Islet precursor cell (in vitro differentiated cells): Measurements from ENCODE around the gene IL16.
"Not testable (repeated sequence)": the region's sequence is repeated elsewhere in the genome, so short reads cannot be mapped to it uniquely, and the experiment has no call there.

Experiments used
- DNase-seq: peaks from one replicate; pipeline ENCODE4 v3.0.0-alpha.2; 2018

Gene IL16

DNA sequence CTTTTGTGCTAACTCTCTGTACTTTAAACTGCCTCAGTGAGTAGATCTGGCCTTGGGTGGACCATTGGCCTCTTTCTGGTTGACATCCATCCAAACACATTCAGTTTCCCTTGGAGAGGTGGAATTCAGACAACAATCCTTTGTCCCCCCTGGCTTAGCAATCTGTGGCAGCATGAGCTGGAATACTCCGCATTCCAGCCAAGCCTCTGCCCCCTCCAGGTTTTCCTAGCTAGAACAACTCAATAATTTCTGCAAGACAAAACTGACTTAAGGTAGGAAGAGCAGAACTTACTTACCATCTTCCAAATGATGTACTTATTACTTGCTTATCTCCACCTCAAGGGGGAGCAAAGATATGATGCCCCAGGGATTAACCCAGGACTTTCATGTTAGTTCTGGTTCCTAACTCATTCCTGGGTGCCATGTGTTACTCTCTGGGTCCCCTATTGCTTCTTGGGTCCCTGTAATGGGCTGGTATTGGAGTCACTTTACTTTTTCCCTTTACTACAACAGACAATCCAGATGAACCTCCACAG lies 21.8 kb upstream of the IL16 start:
- peak; percentile 63 for DNase-seq

DNA sequence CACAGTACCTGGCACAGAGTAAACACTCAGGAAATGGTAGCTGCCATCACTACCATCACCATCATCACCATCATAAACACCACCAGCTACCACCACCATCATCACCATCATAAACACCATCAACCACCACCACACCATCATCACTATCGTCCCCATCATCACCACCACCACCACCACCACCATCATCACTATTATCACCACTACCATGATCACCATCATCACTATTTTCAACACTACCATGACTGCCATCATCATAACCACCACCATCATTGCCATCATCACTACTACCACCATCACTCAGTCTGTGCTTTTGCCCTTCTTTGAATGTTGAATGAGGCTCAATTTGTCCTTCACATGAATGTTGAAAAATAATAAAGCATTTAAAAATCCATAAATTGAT lies 21.2 kb upstream of the IL16 start:
- no peak for DNase-seq

DNA sequence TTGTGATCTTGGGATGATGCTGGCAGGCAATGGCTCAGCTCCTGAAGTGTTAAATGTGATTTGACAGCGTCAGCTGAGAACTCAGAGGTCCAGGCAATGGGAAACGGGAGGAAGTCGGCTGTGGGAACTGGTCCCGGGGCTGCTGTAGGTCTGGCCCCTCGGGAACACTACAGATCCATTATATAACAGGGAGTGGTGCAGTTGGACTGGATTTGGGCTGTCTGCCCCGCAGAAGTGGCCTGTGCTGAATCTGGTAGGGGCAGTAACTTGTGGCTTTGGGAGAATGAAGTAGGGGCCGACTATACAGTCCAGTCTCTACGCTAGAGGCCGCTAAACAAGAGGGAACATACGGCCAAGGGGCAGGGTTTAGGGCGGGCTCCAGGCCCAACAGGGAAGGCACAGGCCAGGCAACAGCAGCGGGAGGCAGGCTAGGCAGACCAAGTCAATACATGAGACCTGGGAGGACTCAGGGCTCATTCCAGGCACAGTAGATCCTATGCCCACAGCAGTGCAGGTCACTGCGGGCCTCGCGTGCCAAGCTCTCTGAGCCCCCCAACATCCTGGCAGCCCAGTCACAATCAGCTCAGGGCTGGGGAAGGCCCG lies 20.3 kb upstream of the IL16 start:
- no peak for DNase-seq

DNA sequence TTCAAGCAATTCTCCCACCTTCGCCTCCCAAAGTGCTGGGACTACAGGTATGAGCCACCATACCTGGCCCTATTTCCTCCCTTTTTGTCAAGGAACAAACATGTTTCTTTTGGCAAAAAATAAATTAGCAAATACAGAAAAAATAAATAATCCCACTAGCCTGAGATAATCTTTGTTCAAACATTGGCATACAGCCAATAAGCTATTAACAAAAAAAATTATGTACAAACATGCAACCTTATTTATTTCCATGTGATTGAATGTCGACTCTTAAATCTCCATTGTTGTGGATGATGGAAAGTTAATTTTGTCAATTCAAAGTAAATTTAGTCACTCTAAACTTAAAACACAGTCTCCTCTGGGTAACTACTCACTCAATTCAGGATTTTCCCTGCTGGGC lies 18.3 kb upstream of the IL16 start:
- DNase-seq = no peak

DNA sequence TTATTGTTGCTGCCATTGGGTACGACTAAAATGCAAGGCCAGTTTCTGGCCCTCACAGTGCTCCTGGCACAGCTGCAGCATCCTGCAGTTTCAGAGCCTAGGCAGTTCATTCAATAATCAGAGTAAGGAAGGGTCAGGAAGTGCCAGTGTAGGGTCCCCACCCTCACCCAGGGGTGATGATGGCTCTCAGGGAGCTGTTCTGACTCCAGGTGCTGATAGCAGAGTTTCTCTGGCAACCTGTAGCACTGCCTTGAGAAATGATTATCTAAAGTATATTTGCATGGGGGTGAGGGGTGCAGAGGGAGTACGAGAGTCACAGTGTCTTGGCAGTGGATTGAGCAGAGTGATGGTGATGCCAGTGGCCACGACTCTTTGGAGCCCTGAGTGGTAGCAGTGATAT lies 15.5 kb upstream of the IL16 start:
- DNase-seq = no peak

DNA sequence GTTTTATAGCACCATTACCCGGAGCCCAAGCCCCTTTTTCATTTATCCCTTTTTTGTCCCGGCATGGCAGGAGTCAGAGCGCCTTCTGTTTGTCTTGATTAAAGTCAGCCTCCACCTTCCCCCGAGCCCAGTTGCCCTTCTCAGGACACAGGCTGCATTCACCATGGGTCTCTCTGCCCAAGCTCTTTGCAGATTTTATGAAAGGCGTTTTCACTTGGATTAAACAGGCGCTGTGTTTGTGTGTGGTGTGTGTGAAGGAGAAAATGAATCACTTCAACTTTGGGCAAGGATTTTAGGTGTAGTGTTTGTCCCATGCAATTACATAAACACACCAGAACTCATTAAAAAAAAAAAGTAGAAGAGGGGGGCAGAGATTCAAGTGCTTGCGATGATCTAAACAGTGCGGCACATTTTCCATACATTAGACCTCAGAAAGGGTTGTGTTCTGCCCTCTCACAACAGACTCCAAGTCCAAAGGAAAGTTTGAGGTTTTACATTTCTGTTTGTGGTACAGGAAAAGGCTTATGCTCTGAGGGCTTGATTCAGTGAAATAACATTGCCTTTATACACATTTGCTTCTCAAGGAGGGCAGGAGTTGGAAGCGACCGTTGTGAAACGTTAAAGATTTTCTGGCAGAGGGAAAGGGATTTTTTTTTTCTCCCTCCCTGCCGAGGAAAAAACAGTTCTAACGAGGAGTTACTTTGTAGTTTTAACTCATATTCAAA lies 14.5 kb upstream of the IL16 start:
- no peak for DNase-seq

DNA sequence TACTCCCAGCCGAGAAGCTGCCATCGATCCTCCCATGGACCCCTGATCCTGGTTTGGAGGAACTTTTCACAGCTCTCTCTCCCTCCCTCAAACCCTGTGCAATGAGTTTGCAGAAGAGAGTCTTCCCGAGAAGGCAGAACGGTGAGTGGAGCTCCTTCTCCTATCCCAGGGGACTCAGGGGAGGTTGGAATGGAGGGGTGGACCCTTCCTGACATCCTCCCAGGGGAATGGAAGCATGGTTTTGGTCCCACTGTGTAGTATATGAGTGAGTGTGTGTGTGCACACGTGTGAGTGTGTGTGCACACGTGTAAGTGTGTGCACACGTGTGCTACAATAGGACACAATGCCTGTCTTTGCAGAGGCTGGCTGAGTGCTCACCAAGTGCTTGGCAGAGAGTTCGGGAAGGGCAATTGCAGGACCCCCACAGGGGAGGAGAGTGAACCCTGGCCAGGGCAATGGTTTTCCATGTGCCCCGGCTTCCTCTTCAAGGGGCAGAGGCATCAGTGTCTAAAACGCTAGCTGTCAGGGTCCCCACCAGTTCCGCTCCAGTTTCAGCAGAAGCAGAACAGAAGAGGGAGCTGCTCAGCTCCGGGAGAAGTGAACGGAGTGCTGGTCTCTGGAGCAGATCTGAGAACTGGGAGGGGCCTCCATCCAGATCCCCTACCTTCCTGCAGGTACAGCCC lies 13.8 kb upstream of the IL16 start:
- no peak for DNase-seq

DNA sequence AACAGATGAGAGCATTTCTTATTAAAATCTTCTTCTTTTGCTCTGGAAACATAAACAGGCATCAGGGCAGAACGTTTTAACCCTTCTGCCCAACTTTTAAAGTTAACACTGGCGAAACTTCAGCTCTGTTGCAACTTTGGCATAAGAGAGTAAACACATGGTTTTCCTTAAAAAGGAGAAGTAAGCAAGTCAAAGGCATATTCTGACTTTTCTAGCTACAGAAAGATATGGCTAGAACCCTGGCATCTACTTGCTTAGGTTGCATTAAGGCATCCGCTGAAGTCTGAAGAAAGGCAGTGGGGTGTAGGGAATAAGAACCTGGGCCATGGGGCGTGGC lies 13.3 kb upstream of the IL16 start:
- DNase-seq = no peak

DNA sequence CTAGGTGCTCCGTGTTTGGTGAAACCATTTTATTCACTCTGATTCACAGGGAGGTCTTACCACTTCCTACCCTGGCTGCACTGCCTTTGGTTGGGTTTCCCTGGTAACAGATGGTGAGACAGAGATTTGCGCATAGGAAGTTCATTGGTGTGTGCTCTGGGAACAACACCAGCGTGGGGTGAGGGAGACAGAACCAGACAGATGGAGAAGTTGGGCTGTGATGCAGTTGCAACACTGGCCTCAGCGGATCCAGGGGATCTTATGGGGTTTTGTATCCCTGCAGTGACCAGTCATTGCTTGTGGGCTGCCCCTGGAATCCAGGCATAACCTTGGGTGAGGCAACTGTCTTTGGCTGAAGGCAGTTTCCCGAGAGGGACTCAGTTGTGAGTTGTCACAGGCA lies 12.5 kb upstream of the IL16 start:
- no peak for DNase-seq

DNA sequence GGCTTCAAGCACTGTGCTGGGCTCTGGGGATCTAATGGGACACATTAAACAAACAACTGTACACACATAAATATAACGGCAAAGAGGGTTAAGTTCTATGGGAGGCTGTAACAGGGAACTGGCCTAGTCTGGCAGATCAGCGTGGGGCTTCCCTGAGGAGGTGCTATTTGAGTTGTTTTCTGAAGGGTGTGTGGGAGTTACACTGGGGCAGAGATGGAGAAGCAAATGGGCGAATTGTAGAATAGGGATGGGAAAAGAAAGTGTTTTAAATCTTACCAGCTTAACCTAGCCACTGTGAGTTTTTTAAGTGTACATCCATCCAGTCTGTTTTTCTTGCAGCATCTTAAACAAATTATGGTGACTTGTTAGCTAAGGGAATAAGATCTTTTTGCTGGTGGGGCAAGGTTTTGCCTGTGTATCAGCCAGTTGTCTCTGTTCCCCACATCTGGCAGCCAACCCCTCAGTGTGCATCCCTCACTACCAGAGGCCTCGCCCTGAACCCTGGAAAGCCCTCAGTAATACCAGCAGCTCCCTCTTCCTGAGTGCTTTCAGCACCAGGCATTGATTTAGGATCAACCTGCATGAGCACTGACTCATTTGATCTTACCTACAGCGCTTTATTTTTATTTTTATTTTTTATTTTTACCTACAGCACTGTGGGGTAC lies 10.9 kb upstream of the IL16 start:
- no peak for DNase-seq

DNA sequence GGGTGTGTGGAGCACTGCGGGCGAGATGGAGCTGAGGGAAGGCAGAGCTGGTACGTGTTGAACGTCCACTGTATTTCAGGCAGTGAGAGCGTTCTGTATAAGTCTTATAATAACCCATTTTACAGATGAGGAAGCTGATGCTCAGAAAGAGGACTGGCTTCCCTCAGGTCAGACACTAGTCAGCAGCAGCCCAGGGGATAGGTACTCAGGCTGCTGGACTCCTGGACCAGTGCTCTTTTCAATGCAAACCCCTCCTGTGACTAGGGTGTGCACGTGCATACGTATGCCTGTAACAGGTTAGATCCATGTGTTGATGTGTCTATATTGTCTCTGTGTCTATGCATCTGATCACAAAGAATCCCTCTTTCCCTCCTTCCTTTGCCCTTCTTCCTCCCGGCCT lies 8.3 kb upstream of the IL16 start:
- no peak for DNase-seq

DNA sequence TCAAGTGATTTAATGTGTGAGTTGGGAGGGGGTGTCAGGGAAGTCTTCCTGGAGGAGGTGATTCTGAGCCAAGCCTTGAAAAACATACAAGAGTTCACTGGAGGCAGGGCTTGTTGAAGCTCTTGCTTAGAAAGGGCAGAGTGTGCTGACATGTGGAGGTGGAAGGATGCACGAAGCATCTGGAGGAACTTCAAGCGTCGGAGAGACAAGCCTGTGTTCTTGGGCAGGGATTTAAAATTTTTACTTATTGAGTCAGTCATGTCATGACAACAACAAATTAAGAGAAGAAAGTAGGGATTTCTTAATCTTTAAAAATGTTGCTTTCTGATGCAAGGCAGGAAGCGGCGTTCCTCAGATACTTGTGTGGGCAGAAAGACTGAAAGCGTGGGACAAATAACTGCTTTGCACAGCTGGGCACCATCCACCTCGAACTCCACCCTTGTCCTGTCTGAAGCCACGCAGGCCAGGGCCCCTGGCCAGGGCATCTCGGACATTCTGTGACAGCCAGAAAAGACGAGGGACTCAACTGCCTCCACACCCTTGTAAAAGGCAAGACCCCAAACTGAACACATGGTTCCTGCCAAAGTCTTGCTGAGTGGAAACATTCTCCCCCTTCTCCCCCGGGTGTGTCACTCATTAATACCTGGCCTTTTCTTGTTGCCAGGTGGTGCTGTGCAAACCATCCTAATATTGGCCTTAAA lies 6.9 kb upstream of the IL16 start:
- no peak for DNase-seq

DNA sequence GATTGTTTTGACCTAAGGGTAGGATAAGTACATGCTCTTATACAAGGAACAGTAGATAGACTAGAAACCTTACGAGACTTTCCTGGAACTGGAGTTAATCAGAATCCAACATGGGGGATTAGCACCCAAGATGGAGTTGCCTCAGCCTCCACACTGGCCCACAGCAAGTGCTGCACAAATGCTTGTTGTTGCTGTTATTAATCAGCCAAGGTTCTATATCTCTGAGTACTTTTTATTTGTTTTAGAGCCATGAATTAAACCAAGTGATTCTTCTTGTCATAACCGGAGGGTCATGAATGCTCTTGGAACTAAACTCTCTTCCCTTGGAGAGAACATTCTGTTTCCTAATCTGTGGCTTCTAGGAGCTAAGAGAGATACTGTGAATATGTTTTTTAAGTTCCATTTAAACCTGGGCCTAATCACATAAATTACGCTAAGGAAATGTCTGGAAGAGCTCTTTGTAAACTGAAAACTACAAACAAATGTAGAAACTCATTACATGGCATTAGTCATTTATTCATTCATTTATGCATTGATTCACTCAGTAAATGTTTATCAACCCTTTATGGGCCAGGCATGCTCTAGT lies 5.7 kb upstream of the IL16 start:
- DNase-seq = no peak

DNA sequence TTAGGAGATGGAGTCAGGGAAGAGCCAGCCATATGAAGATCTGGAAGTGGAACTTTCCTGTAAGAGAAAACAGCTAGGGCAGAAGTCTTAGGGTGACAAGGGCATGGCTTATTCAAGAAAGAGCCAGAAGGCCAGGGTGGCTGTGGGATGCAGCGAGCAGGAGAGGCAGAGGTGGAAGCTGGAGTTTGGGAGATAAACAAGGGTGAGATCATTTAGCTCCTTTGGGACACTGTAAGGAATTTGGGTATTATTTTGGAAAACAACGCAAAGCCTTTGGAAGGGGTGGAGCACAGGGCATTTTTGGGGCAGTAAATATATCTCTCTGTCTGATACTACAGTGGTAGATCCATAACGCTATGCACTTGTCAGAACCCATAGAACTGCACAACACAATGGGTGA lies 5.0 kb upstream of the IL16 start:
- no peak for DNase-seq

DNA sequence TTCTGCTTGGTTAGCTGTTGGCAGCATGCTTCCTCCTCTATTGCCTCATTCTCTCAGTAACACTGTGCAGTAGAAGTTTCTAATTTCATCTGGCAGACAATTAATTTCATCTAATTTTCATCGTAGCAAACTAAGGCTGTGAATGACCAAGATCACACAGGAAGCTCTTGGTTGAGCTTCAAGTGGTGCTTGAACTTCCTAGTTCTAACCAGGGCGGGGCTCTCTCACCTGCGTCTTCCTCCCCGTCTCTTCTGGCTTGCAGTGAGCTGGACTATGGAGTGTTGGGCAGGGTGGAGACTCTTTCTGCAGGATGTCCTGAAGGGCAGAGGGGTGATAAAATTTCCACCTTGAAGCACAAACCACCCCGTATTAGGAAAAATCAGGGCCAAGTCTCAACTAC lies 2.0 kb upstream of the IL16 start:
- DNase-seq = no peak

DNA sequence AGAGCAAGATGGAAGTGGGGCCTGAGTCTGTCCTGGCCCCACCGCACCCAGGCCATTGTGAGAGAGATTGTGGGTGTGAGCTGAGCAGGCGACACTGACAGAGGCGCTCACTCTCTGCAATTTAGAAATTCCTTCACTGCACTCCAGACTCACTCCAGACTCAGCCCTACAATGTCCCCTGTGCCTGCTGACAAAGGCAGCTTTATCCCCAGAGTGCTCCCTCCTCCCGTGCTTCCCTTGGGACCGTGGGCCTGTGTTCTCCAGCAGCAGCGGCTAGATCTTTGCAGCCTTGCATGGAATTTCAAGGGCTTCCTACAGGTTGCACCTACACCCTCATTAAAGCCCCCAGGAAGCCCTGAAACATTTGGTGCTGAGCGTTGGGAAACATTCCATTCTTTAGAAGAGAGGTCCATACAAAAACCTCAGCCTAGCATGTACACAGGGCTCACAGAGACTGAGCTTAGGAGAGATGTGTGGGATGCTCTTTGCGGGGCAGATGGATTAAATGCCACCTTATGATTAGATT lies 1.3 kb upstream of the IL16 start:
- peak; percentile 87 for DNase-seq

DNA sequence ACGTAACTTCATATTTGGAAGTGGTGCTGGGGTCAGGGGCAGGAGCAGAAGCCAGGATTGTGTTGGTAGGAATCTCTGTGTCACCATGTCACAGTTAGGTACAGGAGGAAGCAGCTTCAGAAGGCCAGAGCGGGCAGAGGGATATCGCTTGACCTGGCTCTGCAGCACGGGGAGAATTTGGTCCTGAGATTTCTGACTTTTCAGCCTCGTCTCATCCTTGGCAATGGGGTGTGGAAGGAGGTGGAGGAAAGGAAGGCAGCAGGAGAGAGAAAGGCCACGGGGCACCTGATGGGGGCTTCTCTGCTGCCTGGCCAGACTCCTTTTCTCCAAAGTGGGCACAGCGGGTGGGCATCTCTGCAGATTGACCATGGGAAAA lies 564 bp downstream of the IL16 start:
- no peak for DNase-seq

DNA sequence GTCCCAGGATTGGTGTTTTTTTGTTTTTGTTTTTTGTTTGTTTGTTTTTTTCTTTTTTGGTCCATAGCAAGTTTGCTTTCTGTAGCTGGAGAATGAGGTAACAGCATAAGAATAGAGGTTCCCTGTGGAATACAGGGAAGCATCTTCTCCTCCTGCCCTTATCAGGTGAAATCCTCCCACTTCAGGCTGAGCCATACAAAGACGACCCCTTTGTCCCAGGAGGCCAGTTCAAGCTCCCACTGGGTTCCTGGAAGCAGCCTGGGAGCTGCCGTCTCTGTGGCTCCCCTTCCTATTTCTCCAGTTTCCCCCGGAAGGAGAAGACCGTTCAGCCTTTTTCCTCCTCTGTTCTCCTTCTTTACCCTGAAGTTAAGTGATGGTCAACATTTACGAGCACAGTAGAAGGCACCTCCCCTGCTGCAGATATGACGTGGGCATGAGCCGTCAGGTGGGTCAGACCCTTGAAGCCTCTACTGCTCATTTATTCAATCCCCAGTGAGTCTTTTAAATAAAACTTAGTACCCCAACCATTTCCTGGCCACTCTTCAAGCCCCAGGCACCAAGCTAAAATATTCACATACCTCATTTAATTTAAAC lies 1.1 kb downstream of the IL16 start:
- no peak for DNase-seq

DNA sequence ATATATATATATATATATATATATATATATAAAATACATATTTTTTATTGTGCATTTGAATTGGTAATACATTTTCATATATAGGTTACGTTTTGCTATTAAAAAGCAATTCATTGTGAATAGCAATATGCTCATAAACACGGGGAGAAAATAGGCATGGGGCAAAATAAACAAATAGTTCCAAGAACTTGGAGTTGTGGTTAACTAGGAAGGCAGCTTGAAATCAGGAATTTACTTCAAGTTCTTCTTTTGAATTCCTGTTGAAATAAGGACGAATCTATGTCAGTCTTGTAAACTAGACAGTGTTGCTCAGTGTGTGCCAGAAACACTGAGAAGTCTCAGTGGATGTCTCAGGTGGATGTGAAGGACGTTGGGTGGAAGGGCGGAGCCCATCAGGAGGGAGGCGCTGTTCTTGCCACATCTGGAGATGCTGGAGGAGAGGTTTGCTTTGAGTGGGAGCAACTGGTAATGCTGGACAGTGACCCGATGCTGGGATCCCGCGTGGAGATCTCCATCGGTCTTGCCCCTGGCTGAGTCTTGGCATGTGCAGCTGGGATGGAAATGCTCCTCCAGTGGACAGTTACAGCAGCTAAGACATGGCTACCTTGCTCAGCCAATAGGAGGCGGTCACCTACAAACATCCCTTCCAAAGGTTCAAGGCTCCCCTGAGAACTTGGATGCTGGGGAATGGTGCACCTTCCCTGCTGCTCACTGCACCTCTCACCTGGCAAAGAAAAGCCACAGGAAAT lies 2.5 kb downstream of the IL16 start:
- no peak for DNase-seq

DNA sequence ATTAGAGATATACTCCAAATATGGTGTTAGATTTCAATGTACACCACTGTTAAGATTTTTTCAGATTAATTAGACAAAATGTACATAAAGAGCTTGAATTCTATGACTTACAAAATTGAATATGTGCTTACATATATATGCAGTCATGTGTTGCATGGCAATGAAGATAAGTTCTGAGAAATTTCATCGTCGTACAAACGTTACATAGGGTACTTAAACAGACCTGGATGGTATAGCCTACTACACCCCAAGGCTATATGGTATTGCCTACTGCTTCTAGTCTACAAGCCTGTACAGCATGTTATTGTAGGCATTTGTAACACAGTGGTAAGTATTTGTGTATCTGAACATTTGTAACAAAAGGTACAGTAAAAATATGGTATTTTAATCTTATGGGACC lies 9.3 kb downstream of the IL16 start:
- no peak for DNase-seq

DNA sequence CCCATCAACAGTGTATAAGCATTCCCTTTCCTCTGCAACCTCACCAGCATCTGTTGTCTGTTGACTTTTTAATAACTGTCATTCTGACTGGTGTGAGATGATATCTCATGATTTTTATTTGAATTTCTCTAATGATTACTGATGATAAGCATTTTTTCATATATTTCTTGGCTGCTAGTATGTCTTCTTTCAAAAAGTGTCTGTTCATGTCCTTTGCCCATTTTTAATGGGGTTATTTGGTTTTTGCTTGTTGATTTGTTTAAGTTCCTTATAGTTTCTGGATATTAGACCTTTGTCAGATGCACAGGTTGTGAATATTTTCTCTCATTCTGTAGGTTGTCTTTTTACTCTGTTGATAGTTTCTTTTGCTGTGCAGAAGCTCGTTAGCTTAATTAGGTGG lies 11.3 kb downstream of the IL16 start:
- not testable (repeated sequence) for DNase-seq
